NCI-H526 (cell line): ENCODE data around the gene TMEM126A.
A peak's percentile ranks its signal among the peaks of the same experiment; 100 is the strongest.
"Not testable (repeated sequence)": the region's sequence is repeated elsewhere in the genome, so short reads cannot be mapped to it uniquely, and the experiment has no call there.

Experiments
- DNase-seq, 2 experiments: peaks; one replicate each; lab custom pipeline; 2025; lab: John Stamatoyannopoulos, UW

Gene TMEM126A

GRCh38 chr11:85658180-85658579 lies 10.4 kb downstream of the TMEM126A start:
- no peak for DNase-seq

- DNase-seq: peak in 1 of 2 experiments; percentile 19
Measured at GRCh38 chr11:85661972-85662664, 14.4 kb downstream of the TMEM126A start.

DNA sequence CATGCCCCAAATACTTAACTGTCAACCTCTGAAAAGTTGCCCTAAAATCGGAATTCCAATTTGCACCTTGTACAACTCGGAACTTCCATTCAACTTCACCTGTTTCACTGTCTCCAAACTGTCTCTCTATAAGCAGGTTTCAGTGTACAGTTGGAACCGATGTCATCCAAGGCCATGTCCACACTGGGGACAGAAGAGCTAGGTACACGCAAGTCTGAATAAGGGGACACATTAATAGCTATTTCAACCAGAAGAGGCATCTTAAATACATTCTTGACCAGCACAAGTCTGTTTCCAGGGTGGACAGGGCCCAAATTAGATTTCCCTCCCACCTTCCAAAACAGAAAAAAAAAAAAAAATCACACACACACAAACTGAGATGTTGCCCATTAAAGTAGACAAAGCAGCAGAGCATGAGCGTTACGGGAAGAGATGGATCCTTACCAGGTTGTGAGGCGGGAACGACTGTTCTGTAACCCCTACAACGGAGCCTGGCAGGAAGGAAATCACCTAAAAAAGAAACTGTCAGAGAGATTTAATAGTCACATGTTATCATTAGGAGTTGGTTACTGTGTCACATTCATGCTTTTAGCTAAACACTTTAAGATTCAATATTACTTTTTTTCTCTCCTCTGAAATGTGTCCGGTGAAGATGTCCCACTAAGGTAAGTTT lies 15.4 kb downstream of the TMEM126A start:
- DNase-seq: peak; percentile 39 to 56

GRCh38 chr11:85663753-85664614 lies 16.2 kb downstream of the TMEM126A start:
- peak; percentile 67 to 91 for DNase-seq

- peak; percentile 93 to 99 for DNase-seq
Measured at GRCh38 chr11:85664615-85665481, 17.1 kb downstream of the TMEM126A start, which contains the start of gene CREBZF. TSS of gene CREBZF (minus strand) at chr11:85665129. CDS start at chr11:85664875, 254 bp downstream.

DNA sequence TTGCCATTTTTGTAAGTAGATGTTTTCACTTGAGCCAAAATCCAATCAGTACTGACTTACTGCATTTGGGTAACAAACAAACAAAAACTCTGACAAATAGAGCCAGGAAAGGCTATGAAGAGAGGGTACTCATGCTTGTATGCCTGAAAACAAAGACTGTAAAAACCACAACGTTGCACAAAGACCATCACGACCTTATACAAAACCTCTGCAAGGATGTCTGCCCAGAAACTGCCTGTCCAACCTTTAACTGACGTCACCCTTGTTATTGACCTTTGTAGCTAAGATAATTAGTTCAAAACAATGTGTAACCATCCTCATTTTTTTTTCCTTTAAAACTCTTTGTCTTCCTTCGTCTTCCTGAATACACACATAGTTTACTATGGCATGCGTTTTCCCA lies 18.0 kb downstream of the TMEM126A start:
- no peak for DNase-seq

DNA sequence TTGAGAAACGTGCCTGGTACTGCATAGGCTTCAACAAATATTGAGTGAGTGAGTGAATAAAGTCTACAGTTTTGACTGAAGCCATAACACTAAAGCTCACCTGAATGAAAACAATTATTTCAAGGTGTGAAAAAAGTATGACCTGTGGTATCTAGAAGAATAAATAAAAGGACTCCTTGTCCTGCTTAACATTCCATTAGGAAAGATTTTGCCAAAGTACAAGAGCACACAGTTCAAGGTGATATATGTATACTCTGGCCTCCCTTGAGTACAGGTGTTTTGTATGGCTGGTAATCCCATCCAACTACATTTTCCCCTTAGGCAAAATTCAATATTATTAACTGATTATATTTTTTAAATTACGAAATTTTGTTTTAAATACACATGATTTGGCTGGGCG lies 18.9 kb downstream of the TMEM126A start:
- DNase-seq: no peak

GRCh38 chr11:85668157-85668556 lies 20.4 kb downstream of the TMEM126A start:
- DNase-seq: no peak

DNA sequence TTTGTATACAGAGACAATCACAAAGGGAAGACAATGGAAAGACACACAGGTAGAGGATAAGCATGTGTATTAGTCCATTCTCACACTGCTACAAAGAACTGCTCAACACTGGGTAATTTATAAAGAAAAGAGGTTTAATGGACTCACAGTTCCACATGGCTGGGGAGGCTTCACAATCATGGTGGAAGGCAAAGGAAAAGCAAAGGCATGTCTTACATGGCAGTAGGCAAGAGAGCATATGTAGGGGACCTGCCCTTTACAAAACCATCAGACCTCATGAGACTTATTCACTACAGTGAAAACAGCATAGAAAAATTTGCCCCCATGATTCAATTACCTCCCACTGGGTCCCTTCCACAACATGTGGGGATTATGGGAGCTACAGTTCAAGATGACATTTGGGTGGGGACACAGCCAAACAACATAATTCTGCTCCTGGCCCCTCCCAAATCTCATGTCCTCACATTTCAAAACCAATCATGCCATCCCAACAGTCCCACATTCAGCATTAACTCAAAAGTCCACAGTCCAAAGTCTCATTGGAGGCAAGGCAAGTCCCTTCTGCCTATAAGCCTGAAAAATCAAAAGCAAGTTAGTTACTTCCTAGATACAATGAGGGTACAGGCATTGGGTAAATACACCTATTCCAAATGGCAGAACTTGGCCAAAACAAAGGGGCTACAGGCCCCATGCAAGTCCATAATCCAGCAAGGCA lies 23.3 kb downstream of the TMEM126A start:
- DNase-seq: not testable (repeated sequence)

DNA sequence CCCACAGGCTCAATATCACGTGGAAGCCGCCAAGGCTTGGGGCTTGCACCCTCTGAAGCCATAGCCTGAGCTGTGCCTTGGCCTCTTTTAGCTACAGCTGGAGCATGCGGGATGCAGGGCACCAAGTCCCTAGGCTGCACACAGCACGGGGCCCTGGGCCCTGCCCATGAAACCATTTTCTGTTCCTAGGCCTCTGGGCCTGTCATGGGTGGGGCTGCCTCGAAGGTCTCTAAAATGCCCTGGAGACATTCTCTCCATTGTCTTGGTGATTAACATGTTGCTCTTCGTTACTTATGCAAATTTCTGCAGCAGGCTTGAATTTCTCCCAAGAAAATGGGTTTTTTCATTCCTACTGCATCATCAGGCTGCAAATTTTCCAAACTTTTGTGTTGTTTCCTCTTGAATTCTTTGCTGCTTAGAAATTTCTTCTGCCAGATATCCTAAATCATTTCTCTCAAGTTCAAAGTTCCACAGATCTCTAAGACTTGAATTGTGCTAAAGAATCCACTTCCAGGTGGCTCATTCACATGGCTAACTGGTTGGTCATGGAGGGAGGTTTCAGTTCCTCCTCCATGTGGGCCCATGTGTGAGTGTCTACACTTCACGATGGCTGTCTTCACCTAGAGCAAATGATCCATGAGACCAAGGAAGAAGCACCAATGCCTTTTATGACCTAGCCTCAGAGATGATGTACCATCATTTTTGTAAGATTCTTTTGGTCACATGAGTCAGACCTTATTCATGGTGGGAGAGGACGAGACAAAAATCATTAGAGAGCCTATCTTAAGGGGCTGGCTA lies 24.5 kb downstream of the TMEM126A start:
- DNase-seq: no peak

DNA sequence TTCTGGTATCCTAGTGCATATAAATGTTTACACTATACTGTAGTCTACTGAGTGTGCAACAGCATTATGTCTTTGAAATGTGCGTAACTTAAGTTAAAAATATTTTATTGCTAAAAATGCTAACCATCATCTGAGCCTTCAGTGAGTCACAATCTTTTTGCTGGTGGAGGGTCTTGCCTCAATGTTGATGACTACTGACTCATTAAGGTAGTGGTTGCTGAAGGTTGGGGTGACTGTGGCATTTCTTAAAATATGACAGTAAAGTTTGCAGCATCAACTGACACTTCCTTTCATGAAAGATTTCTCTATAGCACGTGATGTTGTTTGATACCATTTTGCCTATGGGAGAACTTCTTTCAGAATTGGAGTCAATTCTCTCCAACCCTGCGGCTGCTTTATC lies 25.6 kb downstream of the TMEM126A start:
- DNase-seq: no peak

GRCh38 chr11:85679576-85679975 lies 31.8 kb downstream of the TMEM126A start:
- DNase-seq: no peak

- DNase-seq: no peak
Measured at GRCh38 chr11:85680897-85681296, 33.1 kb downstream of the TMEM126A start.

DNA sequence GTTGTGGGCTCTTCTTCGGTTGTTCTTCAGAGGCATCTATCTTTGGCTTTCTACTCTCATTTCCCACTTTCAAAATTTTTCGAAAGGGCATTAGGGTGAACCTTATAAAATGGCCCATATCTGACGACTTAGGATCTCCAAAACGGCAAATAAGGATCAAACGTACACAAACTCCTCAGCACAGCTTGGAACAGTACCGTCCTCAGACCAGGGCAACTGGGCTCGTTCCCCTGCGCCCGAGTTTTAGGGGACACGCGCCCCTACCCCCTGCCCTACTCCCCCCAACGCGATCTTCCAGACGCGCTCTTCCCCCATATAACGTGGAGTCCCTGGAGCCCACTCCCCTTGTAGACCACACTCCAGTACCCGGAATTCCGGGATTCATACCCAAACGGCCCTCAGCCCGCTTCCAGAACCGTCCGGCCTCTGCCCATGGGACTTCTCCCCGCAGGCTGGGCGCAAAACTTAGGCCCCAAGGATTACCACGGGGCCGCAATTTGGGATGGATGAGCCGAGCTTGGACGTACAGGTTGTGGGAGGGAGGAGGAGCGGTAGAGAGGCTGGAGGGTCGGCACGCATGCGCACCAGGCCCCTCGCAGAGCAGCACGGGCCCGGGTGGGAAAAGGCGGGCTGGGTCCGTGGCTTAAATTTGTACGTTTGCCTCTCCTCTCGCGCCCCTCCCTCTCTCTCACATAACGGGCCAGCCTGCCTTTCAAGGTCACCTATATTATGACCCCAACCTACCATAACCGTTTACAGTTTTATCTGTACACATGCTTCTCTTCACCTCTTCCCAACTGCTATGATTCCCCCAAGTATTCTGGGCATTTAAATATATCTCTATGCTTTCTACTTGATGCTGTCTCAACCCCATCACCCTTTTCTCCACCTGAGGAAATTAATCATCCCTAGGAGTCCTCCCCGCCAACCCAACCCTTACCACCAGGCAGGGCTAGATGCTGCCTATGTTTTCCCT lies 34.9 kb downstream of the TMEM126A start:
- no peak for DNase-seq

DNA sequence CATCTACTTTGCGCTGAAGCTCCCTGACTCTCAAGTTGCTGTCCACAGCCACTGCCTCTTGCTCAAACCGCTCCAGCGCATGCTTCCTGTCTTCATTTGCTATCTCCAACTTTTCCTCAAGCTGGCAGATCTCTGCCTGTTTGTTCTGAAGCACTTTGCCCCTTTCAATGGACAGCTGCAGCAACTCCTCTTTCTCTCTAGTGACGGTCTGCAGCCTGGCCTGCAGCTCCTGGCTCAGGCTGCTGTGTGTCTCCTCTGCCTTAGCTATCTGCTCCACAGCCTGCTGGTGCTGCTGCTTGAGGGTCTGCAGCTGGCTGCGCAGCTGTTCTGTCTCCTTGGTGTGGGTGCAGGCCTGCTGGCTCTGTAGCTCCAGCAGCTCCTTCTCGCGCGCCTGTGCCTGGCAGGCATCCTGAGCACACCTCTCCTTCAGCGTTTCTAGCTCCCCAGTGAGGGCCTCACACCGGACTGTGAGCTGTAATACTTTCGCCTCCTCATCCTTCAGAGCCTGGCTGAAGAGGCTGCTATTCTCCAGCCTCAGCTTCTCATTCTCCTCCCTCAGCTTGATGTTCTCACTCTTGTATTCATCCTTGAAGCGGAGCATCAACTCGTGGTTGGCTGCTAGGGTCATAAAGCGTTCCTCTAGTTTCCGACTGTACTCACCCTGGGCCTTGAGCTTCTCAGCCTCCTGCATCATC lies 37.5 kb downstream of the TMEM126A start:
- no peak for DNase-seq

GRCh38 chr11:85685820-85686459 lies 38.2 kb downstream of the TMEM126A start, which contains the start of gene CCDC89:
TSS of gene CCDC89 (minus strand) at chr11:85686195. CDS start at chr11:85686130, 65 bp downstream.
- DNase-seq: peak; percentile 20 to 26

DNA sequence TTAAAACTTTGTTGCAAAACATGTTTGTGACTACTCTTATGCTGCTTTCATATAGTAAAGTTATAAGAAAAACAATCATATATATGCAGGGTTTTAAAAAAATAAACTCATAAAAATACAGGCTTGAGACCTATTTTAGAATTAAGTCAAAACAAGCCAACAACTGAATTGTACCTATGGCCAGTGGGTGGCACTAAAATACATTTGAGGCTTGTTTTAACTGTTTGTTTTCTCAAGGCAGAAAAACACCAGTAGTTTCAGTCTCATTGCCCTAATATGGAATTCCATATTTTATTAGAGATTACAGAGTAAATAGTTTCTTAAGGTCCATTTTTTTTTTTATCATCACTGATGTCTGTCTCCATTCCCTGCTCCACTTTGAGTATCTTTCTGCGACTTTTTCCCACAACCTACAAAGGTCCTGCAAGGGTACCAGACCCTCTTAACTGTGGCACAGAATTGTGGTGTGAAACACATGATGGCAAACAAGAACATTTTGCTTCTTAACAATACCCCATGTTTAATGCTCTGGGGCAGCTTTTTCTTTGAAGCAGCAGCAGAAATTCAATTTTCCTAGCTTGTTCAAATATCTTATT lies 46.7 kb downstream of the TMEM126A start:
- DNase-seq: peak in 1 of 2 experiments; percentile 58
